CD14-positive monocyte (primary cell): Measurements from ENCODE around the gene AXIN1. TPM values are rescaled to one million over a fixed set of nuclear protein-coding genes. Genes with fewer than 3 reads are reported as not detected.

Experiments used
- DNase-seq, 3 donors: peaks; one replicate each; pipeline ENCODE4 v3.0.0-alpha.2; 2011 to 2022
- H2AFZ ChIP-seq: 2 replicates; pipeline ENCODE4 v1.6.0; 2012; ENCODE audit warnings: mild to moderate bottlenecking, low read depth, low read length, inconsistent platforms; ENCODE audit not compliant: insufficient read depth, poor library complexity, severe bottlenecking
- H3K27ac ChIP-seq, 2 donors: 1 replicate in 1 of 2; 2 replicates in 1 of 2; pipeline ENCODE4 v1.5.1; 2012 to 2013; ENCODE audit warnings: low read length in 2 of 2, control low read depth in 1 of 2, inconsistent platforms in 1 of 2, low read depth in 1 of 2, mild to moderate bottlenecking in 1 of 2
- H3K27me3 ChIP-seq, 2 donors: one replicate each; pipeline versions ENCODE4 v1.6.0 to v1.6.1; 2011 to 2013; ENCODE audit warnings: low read length in 2 of 2; ENCODE audit not compliant: control insufficient read depth in 2 of 2, insufficient read depth in 2 of 2
- H3K36me3 ChIP-seq, 2 donors: replicated peaks in 1 of 2; 1 replicate in 1 of 2; 2 replicates in 1 of 2; pipeline versions ENCODE4 v1.5.1 to v1.6.1; 2012 to 2013; ENCODE audit warnings: low read length in 2 of 2, control low read depth in 1 of 2, inconsistent platforms in 1 of 2, mild to moderate bottlenecking in 1 of 2; ENCODE audit not compliant: insufficient read depth in 2 of 2, control insufficient read depth in 1 of 2
- H3K4me1 ChIP-seq, 2 donors: 1 replicate in 1 of 2; 2 replicates in 1 of 2; pipeline versions ENCODE4 v1.5.1 to v1.6.1; 2012 to 2013; ENCODE audit warnings: low read length in 2 of 2, control low read depth in 1 of 2, inconsistent platforms in 1 of 2, mild to moderate bottlenecking in 1 of 2, moderate library complexity in 1 of 2; ENCODE audit not compliant: insufficient read depth in 2 of 2, control insufficient read depth in 1 of 2
- H3K4me2 ChIP-seq: replicated peaks from 2 replicates; pipeline ENCODE3; 2012; ENCODE audit warnings: low read length, moderate library complexity, mild to moderate bottlenecking; ENCODE audit not compliant: poor library complexity, severe bottlenecking; ENCODE audit errors: extremely low read depth
- H3K4me3 ChIP-seq, 3 experiments: fragments of 200-600 bp in 1 of 3; sonication (generic) in 1 of 3; replicated peaks in 1 of 3; 1 replicate in 2 of 3; 2 replicates in 1 of 3; pipeline ENCODE4 v1.5.1; 2011 to 2013; ENCODE audit warnings: low read length in 3 of 3, mild to moderate bottlenecking in 3 of 3, control low read depth in 2 of 3, low read depth in 2 of 3, inconsistent platforms in 1 of 3, moderate library complexity in 1 of 3
- H3K79me2 ChIP-seq: 2 replicates; pipeline ENCODE4 v1.6.0; 2012; ENCODE audit warnings: mild to moderate bottlenecking, control low read depth, inconsistent platforms, low read length, moderate library complexity; ENCODE audit not compliant: insufficient read depth
- H3K9ac ChIP-seq: 2 replicates; pipeline ENCODE4 v1.6.0; 2017; ENCODE audit warnings: low read length, mild to moderate bottlenecking; ENCODE audit not compliant: insufficient read depth, poor library complexity, severe bottlenecking
- H3K9me3 ChIP-seq, 2 donors: replicated peaks in 1 of 2; 1 replicate in 1 of 2; 2 replicates in 1 of 2; pipeline versions ENCODE4 v1.5.1 to v1.6.1; 2012 to 2013; ENCODE audit warnings: low read length in 2 of 2, control low read depth in 1 of 2; ENCODE audit not compliant: control insufficient read depth in 1 of 2, insufficient read depth in 1 of 2
- H4K20me1 ChIP-seq: 2 replicates; pipeline ENCODE4 v1.6.0; 2012; ENCODE audit warnings: mild to moderate bottlenecking, low read length, control low read depth, moderate library complexity; ENCODE audit not compliant: insufficient read depth
- H3K27ac Mint-ChIP-seq, 7 donors: one replicate each; pipeline ENCODE4 v1.8.0; 2020; ENCODE audit warnings: mild to moderate bottlenecking in 7 of 7, mixed read lengths in 7 of 7, moderate library complexity in 6 of 7, inconsistent platforms in 2 of 7
- H3K27me3 Mint-ChIP-seq, 3 donors: one replicate each; pipeline ENCODE4 v1.8.0; 2021 to 2022; ENCODE audit warnings: low read depth in 3 of 3, mild to moderate bottlenecking in 3 of 3, mixed read lengths in 3 of 3, moderate library complexity in 3 of 3, inconsistent platforms in 1 of 3
- H3K36me3 Mint-ChIP-seq, 2 donors: one replicate each; pipeline ENCODE4 v1.8.0; 2020; ENCODE audit warnings: mixed read lengths in 2 of 2, inconsistent platforms in 1 of 2, mild to moderate bottlenecking in 1 of 2
- H3K4me1 Mint-ChIP-seq: one replicate; pipeline ENCODE4 v1.8.0; 2020; ENCODE audit warnings: mild to moderate bottlenecking, mixed read lengths
- H3K4me3 Mint-ChIP-seq, 2 donors: one replicate each; pipeline ENCODE4 v1.8.0; 2020; ENCODE audit warnings: mild to moderate bottlenecking in 2 of 2, mixed read lengths in 2 of 2, moderate library complexity in 1 of 2
- H3K9me3 Mint-ChIP-seq, 7 donors: one replicate each; pipeline ENCODE4 v1.8.0; 2020 to 2022; ENCODE audit warnings: mixed read lengths in 7 of 7, mild to moderate bottlenecking in 6 of 7, moderate library complexity in 6 of 7, inconsistent platforms in 2 of 7
- WGBS: methylation state at CpG from one replicate; pipeline ENCODE4 v1.1.5; 2013; ENCODE audit warnings: missing lambda C conversion rate; ENCODE audit not compliant: insufficient coverage; 5-methylcytosine and 5-hydroxymethylcytosine counted together
- intact Hi-C, 2 donors: fragments of 100-400 bp; cut with micrococcal nuclease; formaldehyde crosslinking; loops; one replicate each; pipeline versions ENCODE4 v1.15.0 to v1.15.1; 2023
- polyA plus RNA-seq, 3 donors: library from polyadenylated mRNA; depleted of rRNA in 1 of 3; unstranded in 2 of 3; stranded (reverse) in 1 of 3; fragments of 300-500 nt in 2 of 3; fragments of >200 nt in 1 of 3; fragmentation: Illumina TruSeq in 2 of 3; gene quantifications; 1 replicate in 2 of 3; 2 replicates in 1 of 3; pipeline ENCODE4 v1.2.3, GENCODE V29; 2012 to 2021
- TF ChIP-seq, protein P1 (sequence below): fragments of 200-600 bp; IDR thresholded peaks from one replicate; pipeline ENCODE4 v1.8.0; 2022; ENCODE audit warnings: antibody characterized with exemption, mild to moderate bottlenecking

AXIN1 gene
- polyA plus RNA-seq, 3 donors = 0.30 to 20.9 (median 0.74) TPM

GRCh38 chr16:307691-308312 lies 44.7 kb downstream of the AXIN1 start:
- Histone ChIP-seq H3K4me2 (no peak overlapping the region), H3K36me3 (peaks cover 70 to 87% of the 10 kb centered on the region in 2 donors), H3K27ac (no peak overlapping the region), H3K4me3 (no peak overlapping the region), H3K9ac (no peak overlapping the region), H3K4me1 (no peaks in the 10 kb centered on the region), H3K79me2 (peaks cover 12% of the 10 kb centered on the region), H3K9me3 (no peaks in the 10 kb centered on the region), H3K27me3 (no peaks in the 10 kb centered on the region), H4K20me1 (peaks cover 6% of the 10 kb centered on the region), H2AFZ (no peak overlapping the region)
- H3K27me3 Mint-ChIP-seq = no peaks in the 10 kb centered on the region
- intact Hi-C loops = no loop called here
- TF ChIP-seq, protein P1, sequence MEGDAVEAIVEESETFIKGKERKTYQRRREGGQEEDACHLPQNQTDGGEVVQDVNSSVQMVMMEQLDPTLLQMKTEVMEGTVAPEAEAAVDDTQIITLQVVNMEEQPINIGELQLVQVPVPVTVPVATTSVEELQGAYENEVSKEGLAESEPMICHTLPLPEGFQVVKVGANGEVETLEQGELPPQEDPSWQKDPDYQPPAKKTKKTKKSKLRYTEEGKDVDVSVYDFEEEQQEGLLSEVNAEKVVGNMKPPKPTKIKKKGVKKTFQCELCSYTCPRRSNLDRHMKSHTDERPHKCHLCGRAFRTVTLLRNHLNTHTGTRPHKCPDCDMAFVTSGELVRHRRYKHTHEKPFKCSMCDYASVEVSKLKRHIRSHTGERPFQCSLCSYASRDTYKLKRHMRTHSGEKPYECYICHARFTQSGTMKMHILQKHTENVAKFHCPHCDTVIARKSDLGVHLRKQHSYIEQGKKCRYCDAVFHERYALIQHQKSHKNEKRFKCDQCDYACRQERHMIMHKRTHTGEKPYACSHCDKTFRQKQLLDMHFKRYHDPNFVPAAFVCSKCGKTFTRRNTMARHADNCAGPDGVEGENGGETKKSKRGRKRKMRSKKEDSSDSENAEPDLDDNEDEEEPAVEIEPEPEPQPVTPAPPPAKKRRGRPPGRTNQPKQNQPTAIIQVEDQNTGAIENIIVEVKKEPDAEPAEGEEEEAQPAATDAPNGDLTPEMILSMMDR = no peak
- 79% methylated on average over 21 of the region's 21 CpGs for WGBS
- DNase-seq = no peak
- no peak overlapping the region for H3K4me3 Mint-ChIP-seq
- H3K36me3 Mint-ChIP-seq = peaks cover 69 to 96% of the 10 kb centered on the region in 2 donors
- H3K4me1 Mint-ChIP-seq = no peaks in the 10 kb centered on the region
- no peaks in the 10 kb centered on the region for H3K9me3 Mint-ChIP-seq
- peak overlapping the region in 2 of 7 donors; percentile 20 to 52 for H3K27ac Mint-ChIP-seq

DNA sequence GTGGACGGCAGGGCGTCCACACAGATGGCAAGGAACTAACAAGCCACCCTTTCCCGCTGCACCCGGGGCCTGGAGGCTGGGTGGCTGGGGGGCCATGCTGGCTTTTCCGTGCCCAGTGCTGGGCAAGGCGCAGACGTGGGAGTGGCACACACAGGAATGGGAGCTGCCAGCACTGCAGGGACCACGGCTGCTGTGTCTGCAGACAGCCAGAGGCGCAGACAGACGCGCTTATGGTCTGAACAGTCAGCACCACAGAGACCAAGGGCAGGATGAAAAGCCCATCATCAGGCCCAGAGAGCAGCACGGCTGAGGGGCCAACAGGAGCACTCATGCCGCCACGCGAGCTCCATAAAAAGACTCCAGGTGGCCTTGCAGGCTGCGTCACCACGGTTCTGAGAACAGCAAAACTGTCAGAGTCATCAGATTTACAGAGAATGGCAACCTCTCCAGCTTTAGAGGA lies 45.6 kb downstream of the AXIN1 start:
- intact Hi-C loops = no loop called here
- no peaks in the 10 kb centered on the region for H3K27me3 ChIP-seq
- no peaks in the 10 kb centered on the region for H3K9me3 ChIP-seq
- H3K36me3 ChIP-seq = peaks cover 67 to 87% of the 10 kb centered on the region in 2 donors
- peaks cover 4% of the 10 kb centered on the region for H3K79me2 ChIP-seq
- no peaks in the 10 kb centered on the region for H3K4me1 Mint-ChIP-seq
- TF ChIP-seq, protein P1 = no peak
- H2AFZ ChIP-seq = no peak overlapping the region
- no peaks in the 10 kb centered on the region for H3K4me1 ChIP-seq
- H4K20me1 ChIP-seq = peaks cover 6% of the 10 kb centered on the region
- no peak for DNase-seq
- peak overlapping the region in 2 of 7 donors; percentile 69 to 71 for H3K27ac Mint-ChIP-seq
- H3K27ac ChIP-seq = no peak overlapping the region
- peaks cover 0 to 1% (median 0%) of the 10 kb centered on the region in 3 donors for H3K27me3 Mint-ChIP-seq
- H3K4me3 Mint-ChIP-seq = no peak overlapping the region
- H3K9me3 Mint-ChIP-seq = no peaks in the 10 kb centered on the region
- H3K9ac ChIP-seq = no peak overlapping the region
- peaks cover 66 to 96% of the 10 kb centered on the region in 2 donors for H3K36me3 Mint-ChIP-seq
- H3K4me2 ChIP-seq = no peak overlapping the region
- 99% methylated on average over 12 of the region's 17 CpGs for WGBS
- no peak overlapping the region for H3K4me3 ChIP-seq
